Activated T-cell treated with anti-CD3 and anti-CD28 coated beads, Interleukin-2, amount 50 U/mL, for 72 hours (primary cell): ENCODE measurements around the gene VWDE. TPM values are rescaled to one million over a fixed set of nuclear protein-coding genes. Genes with fewer than 3 reads are reported as not detected.

Source experiments
- ATAC-seq, 2 donors: fragments of 150-1000 bp; cut with Tn5 transposase; replicated peaks in 1 of 2; 2 replicates each; pipeline ENCODE4 v1.10.0; 2021; ENCODE audit warnings: moderate library complexity in 2 of 2, mild to moderate bottlenecking in 1 of 2
- DNase-seq, 2 donors: peaks; one replicate each; pipeline ENCODE4 v3.0.0; 2021 to 2022; ENCODE audit warnings: mixed read lengths in 1 of 2
- H3K27ac Mint-ChIP-seq: one replicate; pipeline ENCODE4 v1.8.0; 2022; ENCODE audit warnings: mild to moderate bottlenecking, moderate library complexity, mixed read lengths
- H3K27me3 Mint-ChIP-seq: one replicate; pipeline ENCODE4 v1.8.0; 2022; ENCODE audit warnings: low read depth, mixed read lengths
- H3K36me3 Mint-ChIP-seq, 2 donors: one replicate each; pipeline ENCODE4 v1.8.0; 2022; ENCODE audit warnings: mixed read lengths in 2 of 2, mild to moderate bottlenecking in 1 of 2; ENCODE audit not compliant: insufficient read depth in 2 of 2
- H3K4me1 Mint-ChIP-seq: one replicate; pipeline ENCODE4 v1.8.0; 2022; ENCODE audit warnings: low read depth, mixed read lengths
- H3K4me3 Mint-ChIP-seq, 2 donors: one replicate each; pipeline ENCODE4 v1.8.0; 2022; ENCODE audit warnings: mild to moderate bottlenecking in 2 of 2, mixed read lengths in 2 of 2, moderate library complexity in 2 of 2
- H3K9me3 Mint-ChIP-seq, 2 donors: one replicate each; pipeline ENCODE4 v1.8.0; 2022; ENCODE audit warnings: mixed read lengths in 2 of 2
- total RNA-seq, 2 donors: library from RNA; stranded (reverse); gene quantifications; one replicate each; pipeline ENCODE4 v1.2.3, GENCODE V29; 2022

VWDE gene
- total RNA-seq, 2 donors from 2014 or later, result 0.43 to 2.7 TPM

DNA sequence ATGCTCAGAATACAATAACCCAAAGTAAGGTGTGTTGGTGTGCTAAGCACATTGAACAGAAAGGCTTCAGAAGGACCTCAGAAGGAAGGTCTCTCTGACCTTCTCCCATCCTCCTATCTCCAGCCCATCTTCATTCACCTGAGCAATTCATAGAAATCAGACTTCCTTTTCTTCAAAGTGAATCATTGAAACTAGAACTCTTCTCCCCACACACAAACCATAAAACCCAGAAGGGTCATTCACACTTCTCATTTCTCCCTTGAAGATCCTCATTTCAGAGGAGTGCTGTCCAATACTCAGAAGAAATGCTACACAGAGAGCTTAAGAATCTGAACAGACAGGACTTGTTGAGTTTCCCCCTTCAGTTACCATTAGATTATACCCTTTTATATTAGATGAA, 89.5 kb downstream of the VWDE start:
- H3K4me1 Mint-ChIP-seq, result peaks cover 6% of the 10 kb centered on the region
- H3K27me3 Mint-ChIP-seq, result peaks cover 10% of the 10 kb centered on the region

DNA sequence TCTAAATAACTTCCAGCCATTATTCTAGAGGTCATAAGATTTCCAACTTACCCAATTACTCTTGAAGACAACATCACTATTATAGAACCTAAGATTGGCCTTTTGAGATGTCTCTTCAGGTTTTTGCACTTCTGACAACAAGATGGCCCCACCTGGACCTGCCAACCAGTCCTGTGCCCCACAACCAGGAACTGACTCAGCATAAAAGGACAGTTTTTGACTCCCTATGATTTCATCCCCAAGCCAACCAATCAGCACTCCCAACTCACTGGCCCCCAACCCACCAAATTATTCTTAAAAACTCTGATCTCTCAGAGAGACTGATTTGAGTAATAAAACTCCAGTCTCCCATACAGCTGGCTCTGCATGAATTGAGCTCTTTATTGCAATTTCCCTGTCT, 98.2 kb downstream of the VWDE start:
- Mint-ChIP-seq H3K4me3 (no peak overlapping the region), H3K27me3 (peaks cover 15% of the 10 kb centered on the region), H3K4me1 (no peaks in the 10 kb centered on the region), H3K9me3 (peaks cover 0 to 2% of the 10 kb centered on the region in 2 donors), H3K36me3 (no peaks in the 10 kb centered on the region), H3K27ac (no peak overlapping the region)
- no peak for DNase-seq
- ATAC-seq, result no peak

More for the DNA sequence above, 89.5 kb downstream of the VWDE start:
- ATAC-seq (peak; percentile 65 to 69), DNase-seq (no peak)
- Mint-ChIP-seq H3K27ac (no peak overlapping the region), H3K36me3 (peaks cover 0 to 2% of the 10 kb centered on the region in 2 donors), H3K9me3 (peaks cover 0 to 2% of the 10 kb centered on the region in 2 donors), H3K4me3 (no peak overlapping the region)

DNA sequence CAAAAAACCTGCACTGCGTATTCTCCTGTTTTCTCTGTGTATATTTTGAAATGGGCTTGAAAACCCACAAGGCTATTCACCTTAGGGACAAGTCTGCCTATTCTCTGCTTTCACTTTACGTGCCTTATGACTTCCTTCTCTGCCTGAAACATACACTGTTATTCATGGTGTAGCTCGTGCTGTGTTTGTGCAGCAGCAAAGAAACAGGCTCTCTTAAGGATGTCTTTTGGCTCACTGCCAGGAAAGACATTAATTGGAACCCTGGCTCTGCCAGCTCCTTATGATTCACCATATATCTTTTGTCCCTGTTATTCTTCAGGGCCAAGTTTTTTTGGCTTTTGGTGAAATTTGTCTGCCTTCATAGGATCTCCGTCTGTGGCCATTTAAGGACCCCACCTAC, 100.2 kb downstream of the VWDE start:
- no peaks in the 10 kb centered on the region for H3K36me3 Mint-ChIP-seq
- ATAC-seq (no peak), DNase-seq (no peak)
- peak overlapping the region; percentile 11 for H3K27ac Mint-ChIP-seq
- peaks cover 7% of the 10 kb centered on the region for H3K27me3 Mint-ChIP-seq
- H3K9me3 Mint-ChIP-seq, result peaks cover 0 to 2% of the 10 kb centered on the region in 2 donors
- H3K4me3 Mint-ChIP-seq, result no peak overlapping the region
- H3K4me1 Mint-ChIP-seq, result no peaks in the 10 kb centered on the region

DNA sequence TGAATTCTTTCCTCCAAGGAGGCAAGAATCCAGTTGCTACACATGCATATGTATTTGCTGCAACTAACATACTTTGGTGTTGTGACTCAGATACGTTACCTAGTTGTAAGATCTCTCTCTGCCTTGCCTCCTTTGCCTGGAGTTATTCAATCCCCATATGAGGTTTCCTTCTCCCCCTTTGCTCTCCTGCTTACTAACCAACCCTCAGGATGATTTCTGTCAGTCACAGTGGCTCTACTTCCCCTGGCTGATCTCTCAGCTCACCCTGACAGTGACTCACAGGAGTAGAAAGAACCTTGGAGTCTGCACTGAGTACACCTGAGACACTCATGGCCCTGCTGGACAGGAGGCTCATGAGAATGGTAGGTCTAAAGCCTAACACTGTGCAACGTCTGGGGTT, 100.6 kb downstream of the VWDE start:
- H3K4me3 Mint-ChIP-seq, result no peak overlapping the region
- no peak for DNase-seq
- H3K4me1 Mint-ChIP-seq, result no peaks in the 10 kb centered on the region
- H3K9me3 Mint-ChIP-seq, result peaks cover 0 to 2% of the 10 kb centered on the region in 2 donors
- H3K36me3 Mint-ChIP-seq, result no peaks in the 10 kb centered on the region
- peaks cover 7% of the 10 kb centered on the region for H3K27me3 Mint-ChIP-seq
- no peak overlapping the region for H3K27ac Mint-ChIP-seq
- ATAC-seq, result peak in 1 of 2 donors; percentile 44

DNA sequence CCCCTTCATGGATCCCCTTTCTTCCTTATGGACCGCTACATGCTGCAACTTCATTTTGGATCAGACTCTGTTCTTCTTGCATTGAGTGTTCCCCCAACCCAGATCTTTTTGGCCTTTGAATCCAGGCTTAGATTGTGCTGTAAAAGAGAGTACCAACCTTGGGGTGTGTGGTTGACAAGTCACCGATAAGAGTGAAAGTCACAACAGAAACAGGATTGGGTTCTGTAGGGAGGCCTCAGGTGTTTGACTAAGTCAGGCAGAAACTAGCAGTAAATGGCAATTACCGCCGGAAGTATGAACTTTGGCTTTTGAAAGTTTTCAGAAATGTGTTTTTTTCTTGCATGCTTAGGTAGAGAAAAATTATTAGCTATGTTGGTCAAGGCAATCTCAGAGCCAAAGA, 103.2 kb downstream of the VWDE start:
- Mint-ChIP-seq H3K9me3 (peaks cover 0 to 2% of the 10 kb centered on the region in 2 donors), H3K36me3 (no peaks in the 10 kb centered on the region), H3K27me3 (no peaks in the 10 kb centered on the region), H3K4me1 (no peaks in the 10 kb centered on the region), H3K27ac (no peak overlapping the region), H3K4me3 (no peak overlapping the region)
- ATAC-seq (no peak), DNase-seq (no peak)

DNA sequence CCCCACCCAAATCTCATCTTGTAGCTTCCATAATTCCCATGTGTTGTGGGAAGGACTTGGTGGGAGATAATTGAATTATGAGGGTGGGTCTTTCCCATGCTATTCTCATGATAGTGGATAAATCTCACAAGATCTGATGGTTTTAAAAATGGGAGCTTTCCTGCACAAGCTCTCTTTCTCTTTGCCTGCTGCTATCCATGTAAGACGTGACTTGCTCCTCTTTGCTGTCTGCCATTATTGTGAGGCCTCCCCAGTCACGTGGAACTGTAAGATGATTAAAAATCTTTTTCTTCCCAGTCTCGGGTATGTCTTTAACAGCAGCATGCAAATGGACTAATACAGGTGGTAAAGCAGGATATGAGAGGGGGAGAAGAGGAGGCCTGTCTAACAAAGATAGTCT, 104.3 kb downstream of the VWDE start:
- no peak overlapping the region for H3K27ac Mint-ChIP-seq
- H3K4me3 Mint-ChIP-seq, result no peak overlapping the region
- H3K36me3 Mint-ChIP-seq, result no peaks in the 10 kb centered on the region
- ATAC-seq (no peak), DNase-seq (no peak)
- no peaks in the 10 kb centered on the region for H3K4me1 Mint-ChIP-seq
- H3K27me3 Mint-ChIP-seq, result no peaks in the 10 kb centered on the region
- peaks cover 0 to 2% of the 10 kb centered on the region in 2 donors for H3K9me3 Mint-ChIP-seq

DNA sequence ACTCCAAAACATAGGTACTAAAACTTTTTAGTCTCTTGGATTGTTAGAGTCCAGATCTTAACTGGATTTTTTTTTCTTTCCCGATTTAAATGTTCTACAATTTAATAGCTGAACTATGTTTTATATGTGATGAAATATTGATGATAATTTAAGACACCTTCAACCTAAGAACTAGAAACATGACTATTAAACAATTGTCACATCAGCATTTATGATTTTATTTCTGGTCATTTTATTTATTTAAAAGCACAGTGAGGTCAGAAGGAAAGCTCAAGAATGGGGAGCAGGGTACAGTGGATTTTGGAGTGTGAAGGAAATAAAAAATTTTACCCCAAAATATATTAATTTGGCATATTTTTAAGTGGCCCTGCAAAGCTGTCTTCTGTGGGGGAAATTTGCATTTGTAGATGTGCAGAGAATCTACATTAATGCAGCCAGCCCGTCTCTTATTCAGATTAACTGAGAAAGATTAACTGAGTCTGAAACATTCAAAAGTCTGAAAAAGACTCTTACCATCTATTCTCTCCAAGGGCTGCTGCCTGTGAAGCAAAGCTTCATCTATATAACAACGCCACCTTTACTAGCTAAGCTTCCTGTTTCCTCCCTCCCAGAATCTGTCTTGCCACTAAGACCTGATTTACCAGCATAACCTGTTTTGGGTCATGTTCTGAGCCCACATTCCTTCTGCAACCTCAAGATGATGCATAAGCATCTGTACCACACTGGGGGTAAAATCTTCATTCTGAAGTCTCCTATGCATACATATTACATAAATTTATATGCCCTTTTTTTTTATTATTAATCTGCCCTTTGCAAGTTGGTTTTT, 106.2 kb downstream of the VWDE start:
- Mint-ChIP-seq H3K27me3 (no peaks in the 10 kb centered on the region), H3K27ac (no peak overlapping the region), H3K9me3 (no peaks in the 10 kb centered on the region), H3K4me3 (no peak overlapping the region), H3K4me1 (no peaks in the 10 kb centered on the region), H3K36me3 (no peaks in the 10 kb centered on the region)
- ATAC-seq (no peak), DNase-seq (no peak)

DNA sequence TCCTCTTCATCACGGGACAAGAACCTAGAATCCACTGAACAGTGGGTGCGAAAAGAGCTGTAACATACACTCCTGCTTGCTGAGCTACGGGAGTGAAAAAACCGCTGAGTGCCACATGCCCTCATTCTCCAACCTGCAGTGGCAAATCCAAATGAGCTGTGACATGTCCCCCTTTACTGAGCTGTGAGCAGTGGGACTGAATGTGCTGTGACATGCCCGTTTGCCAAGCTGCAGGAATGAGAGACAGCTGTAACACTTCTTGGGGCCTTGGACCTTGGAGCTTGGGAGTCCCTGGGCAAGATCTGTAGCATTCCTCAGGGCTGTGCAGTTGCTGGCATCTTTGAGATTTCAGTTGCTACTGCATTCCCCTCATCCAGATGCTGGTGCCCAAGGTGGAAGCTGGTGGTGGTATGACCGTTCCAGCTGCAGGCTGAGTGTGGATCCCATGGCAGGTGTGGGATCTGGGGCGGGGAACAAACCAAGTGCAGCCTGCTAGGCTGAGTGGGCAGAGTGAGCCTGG, 107.6 kb downstream of the VWDE start:
- Mint-ChIP-seq H3K4me1 (no peaks in the 10 kb centered on the region), H3K27ac (no peak overlapping the region), H3K27me3 (no peaks in the 10 kb centered on the region), H3K4me3 (no peak overlapping the region), H3K36me3 (peaks cover 0 to 1% of the 10 kb centered on the region in 2 donors), H3K9me3 (no peaks in the 10 kb centered on the region)
- no peak for DNase-seq
- ATAC-seq, result no peak

DNA sequence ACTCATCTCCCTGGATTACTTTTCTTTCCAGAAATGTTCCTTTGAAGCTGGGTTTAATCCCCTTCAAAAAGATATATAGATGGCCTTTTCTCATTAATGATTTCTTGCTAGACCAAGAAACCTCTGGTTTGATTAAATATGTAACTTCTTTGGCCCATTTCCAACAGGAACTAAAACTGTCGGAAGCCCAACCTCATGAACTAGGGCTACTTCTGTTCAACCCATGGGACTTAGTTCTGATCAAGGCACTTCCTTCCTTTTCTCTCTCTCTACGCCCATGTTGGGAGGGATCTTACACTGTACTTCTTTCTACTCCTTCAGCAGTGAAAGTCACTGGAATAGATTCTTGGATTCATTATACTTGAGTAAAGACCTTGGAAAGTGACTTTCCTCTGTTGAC, 109.0 kb downstream of the VWDE start:
- ATAC-seq (no peak), DNase-seq (no peak)
- peaks cover 0 to under 1% of the 10 kb centered on the region in 2 donors for H3K9me3 Mint-ChIP-seq
- no peak overlapping the region for H3K4me3 Mint-ChIP-seq
- H3K4me1 Mint-ChIP-seq, result no peaks in the 10 kb centered on the region
- H3K27me3 Mint-ChIP-seq, result no peaks in the 10 kb centered on the region
- no peak overlapping the region for H3K27ac Mint-ChIP-seq
- H3K36me3 Mint-ChIP-seq, result peaks cover 0 to 5% of the 10 kb centered on the region in 2 donors

DNA sequence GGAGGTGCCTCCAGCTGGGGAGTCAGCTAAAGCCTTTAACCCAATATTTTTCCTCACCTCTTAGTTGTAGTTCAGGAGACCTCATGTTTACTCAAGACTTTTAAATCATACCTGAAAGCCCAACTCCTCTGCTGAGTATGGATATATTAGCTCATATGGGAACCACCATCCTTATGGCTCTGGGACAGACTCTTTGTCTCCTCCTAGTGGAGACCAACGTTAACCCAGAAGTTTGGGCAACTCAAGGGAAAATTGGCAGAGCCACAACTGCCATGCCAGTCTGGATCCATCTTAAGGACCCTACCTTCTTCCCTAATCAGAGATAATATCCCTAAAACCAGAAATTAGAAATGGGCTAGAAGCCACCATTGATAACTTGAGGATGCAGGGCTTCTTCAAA, 111.8 kb downstream of the VWDE start:
- H3K9me3 Mint-ChIP-seq, result peaks cover 0 to 2% of the 10 kb centered on the region in 2 donors
- DNase-seq (peak in 1 of 2 donors; percentile 6), ATAC-seq (peak in 1 of 2 donors; percentile 28)
- no peaks in the 10 kb centered on the region for H3K27me3 Mint-ChIP-seq
- H3K27ac Mint-ChIP-seq, result no peak overlapping the region
- no peak overlapping the region for H3K4me3 Mint-ChIP-seq
- H3K4me1 Mint-ChIP-seq, result no peaks in the 10 kb centered on the region
- H3K36me3 Mint-ChIP-seq, result peaks cover 0 to 9% of the 10 kb centered on the region in 2 donors

DNA sequence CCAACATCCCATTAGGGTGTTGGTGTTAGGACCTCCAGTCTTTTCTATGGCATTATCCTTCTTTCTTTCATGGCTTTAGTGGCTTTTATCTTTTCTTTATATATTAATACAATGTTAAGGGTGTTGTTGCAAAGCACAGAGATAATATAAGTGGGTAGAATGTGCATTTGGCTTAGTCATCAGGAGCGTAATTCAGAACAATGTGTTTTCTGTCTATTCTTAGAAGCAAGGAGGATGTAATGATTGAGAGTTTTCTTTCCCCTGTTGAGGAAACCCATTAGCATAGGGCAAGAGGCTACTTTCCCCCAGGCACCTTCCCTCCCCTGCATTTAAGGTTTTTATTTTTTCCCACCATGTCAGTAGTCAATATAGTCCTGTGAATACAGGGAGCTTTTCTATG, 112.9 kb downstream of the VWDE start:
- Mint-ChIP-seq H3K4me1 (no peaks in the 10 kb centered on the region), H3K9me3 (peaks cover 0 to 2% of the 10 kb centered on the region in 2 donors), H3K4me3 (no peak overlapping the region), H3K36me3 (peaks cover 0 to 9% of the 10 kb centered on the region in 2 donors), H3K27me3 (no peaks in the 10 kb centered on the region), H3K27ac (no peak overlapping the region)
- ATAC-seq, result no peak
- DNase-seq, result no peak

DNA sequence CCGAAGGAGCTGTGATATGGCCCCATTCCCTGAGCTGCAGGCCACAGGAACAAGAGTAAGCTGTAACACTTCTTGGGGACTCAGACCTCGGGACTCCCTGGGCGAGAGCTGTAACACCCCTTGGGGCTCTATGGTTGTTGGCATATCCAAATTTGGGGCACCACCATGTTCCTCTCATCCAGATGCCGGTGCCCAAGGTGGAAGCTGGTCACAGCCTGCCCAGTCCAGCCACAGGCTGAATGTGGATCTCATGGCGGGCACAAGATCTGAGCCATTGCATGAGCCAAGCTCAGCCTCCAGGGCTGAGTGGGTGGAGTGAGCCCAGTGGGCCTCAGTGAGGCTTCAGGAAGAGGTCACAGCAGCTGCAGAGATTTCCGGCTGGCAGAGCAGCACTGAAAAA, 113.7 kb downstream of the VWDE start:
- H3K27me3 Mint-ChIP-seq, result no peaks in the 10 kb centered on the region
- H3K36me3 Mint-ChIP-seq, result peaks cover 0 to 9% of the 10 kb centered on the region in 2 donors
- ATAC-seq, result no peak
- no peaks in the 10 kb centered on the region for H3K4me1 Mint-ChIP-seq
- no peak overlapping the region for H3K4me3 Mint-ChIP-seq
- H3K27ac Mint-ChIP-seq, result no peak overlapping the region
- H3K9me3 Mint-ChIP-seq, result peaks cover 0 to 2% of the 10 kb centered on the region in 2 donors
- no peak for DNase-seq

DNA sequence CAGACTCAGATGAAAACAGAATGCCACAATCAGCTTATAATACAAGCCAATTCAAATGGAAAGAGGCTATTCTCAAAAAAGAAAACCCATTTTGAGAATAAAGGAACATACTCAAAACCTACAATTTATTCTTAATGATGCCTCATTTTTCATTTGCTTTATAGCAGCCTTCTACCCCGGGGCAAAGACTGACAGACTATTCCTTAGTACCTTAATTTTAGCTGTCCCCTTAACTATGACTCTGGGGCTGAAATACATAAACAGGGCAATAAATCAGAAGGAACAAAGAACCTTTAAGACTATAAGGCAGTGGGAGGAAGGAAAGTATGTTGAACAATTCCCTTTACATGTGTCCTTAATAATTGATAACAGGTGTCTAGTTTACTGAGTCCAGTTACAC, 115.8 kb downstream of the VWDE start:
- Mint-ChIP-seq H3K27me3 (no peaks in the 10 kb centered on the region), H3K4me3 (no peak overlapping the region), H3K4me1 (no peaks in the 10 kb centered on the region), H3K9me3 (peaks cover 0 to 2% of the 10 kb centered on the region in 2 donors), H3K36me3 (peaks cover 0 to 9% of the 10 kb centered on the region in 2 donors), H3K27ac (no peak overlapping the region)
- DNase-seq (no peak), ATAC-seq (no peak)
